OCI-LY1 (cell line): ENCODE data around the gene MCCD1.

Source experiments
- H2AFZ ChIP-seq: fragments of 200-600 bp; sonication (generic), shearing (Covaris generic); 2 replicates; pipeline ENCODE4 v1.6.0; 2014; ENCODE audit warnings: antibody characterized with exemption, mild to moderate bottlenecking, low read length
- H3F3A ChIP-seq: fragments of 200-600 bp; sonication (generic), shearing (Covaris generic); 2 replicates; pipeline ENCODE4 v1.6.0; 2014; ENCODE audit warnings: mild to moderate bottlenecking, antibody characterized with exemption, low read length, moderate library complexity; ENCODE audit not compliant: insufficient read depth
- H3K27ac ChIP-seq: fragments of 200-600 bp; sonication (generic); 2 replicates; pipeline ENCODE4 v1.5.1; 2014; ENCODE audit warnings: low read length, mixed run types, mild to moderate bottlenecking, low read depth; ENCODE audit not compliant: poor library complexity, severe bottlenecking
- H3K27me3 ChIP-seq: fragments of 200-600 bp; sonication (generic); 2 replicates; pipeline ENCODE4 v1.6.0; 2014; ENCODE audit warnings: antibody characterized with exemption, mild to moderate bottlenecking, low read length, moderate library complexity; ENCODE audit not compliant: insufficient read depth
- H3K36me3 ChIP-seq: fragments of 200-600 bp; sonication (generic); 2 replicates; pipeline ENCODE4 v1.6.1; 2014; ENCODE audit warnings: mild to moderate bottlenecking, antibody characterized with exemption, low read length, moderate library complexity, mixed read lengths; ENCODE audit not compliant: insufficient read depth
- H3K4me1 ChIP-seq: fragments of 200-600 bp; sonication (generic); 2 replicates; pipeline ENCODE4 v1.5.1; 2014; ENCODE audit warnings: mild to moderate bottlenecking, low read length, moderate library complexity; ENCODE audit not compliant: insufficient read depth, severe bottlenecking
- H3K4me2 ChIP-seq: fragments of 200-600 bp; sonication (generic), shearing (Covaris generic); 2 replicates; pipeline ENCODE4 v1.6.1; 2014; ENCODE audit warnings: low read length
- H3K4me3 ChIP-seq: fragments of 200-600 bp; sonication (generic); 2 replicates; pipeline ENCODE4 v1.5.1; 2014; ENCODE audit warnings: low read length, low read depth, mild to moderate bottlenecking, mixed read lengths; ENCODE audit not compliant: poor library complexity, severe bottlenecking
- H3K79me2 ChIP-seq: fragments of 200-600 bp; shearing (Covaris generic); 2 replicates; pipeline ENCODE4 v1.6.1; 2016; ENCODE audit warnings: mixed run types, low read length, mixed read lengths; ENCODE audit not compliant: insufficient read depth
- H3K9ac ChIP-seq: fragments of 200-600 bp; sonication (generic), shearing (Covaris generic); 2 replicates; pipeline ENCODE4 v1.6.1; 2014; ENCODE audit warnings: mild to moderate bottlenecking, low read length, mixed read lengths
- H3K9me2 ChIP-seq: fragments of 200-600 bp; sonication (generic), shearing (Covaris generic); 2 replicates; pipeline ENCODE4 v1.6.1; 2014; ENCODE audit warnings: low read depth, mild to moderate bottlenecking, low read length, mixed read lengths
- H3K9me3 ChIP-seq: fragments of 200-600 bp; shearing (Covaris generic); 2 replicates; pipeline ENCODE4 v1.6.1; 2014; ENCODE audit warnings: low read length, mixed read lengths
- H4K20me1 ChIP-seq: fragments of 200-600 bp; sonication (generic), shearing (Covaris generic); 2 replicates; pipeline ENCODE4 v1.6.0; 2016; ENCODE audit warnings: mild to moderate bottlenecking, low read length; ENCODE audit not compliant: insufficient read depth
- CTCF ChIP-seq: fragments of 200-600 bp; sonication (generic), shearing (Covaris generic); IDR thresholded peaks from 2 replicates; pipeline ENCODE4 v1.5.1; 2017; ENCODE audit warnings: mild to moderate bottlenecking, antibody characterized with exemption, low read length, moderate library complexity, mixed read lengths
- EZH2 ChIP-seq: fragments of 200-600 bp; sonication (generic), shearing (Covaris generic); IDR thresholded peaks from 2 replicates; pipeline ENCODE4 v1.8.0; 2017; ENCODE audit warnings: borderline replicate concordance, mixed run types, mild to moderate bottlenecking, antibody characterized with exemption, low read length, moderate library complexity, mixed read lengths

The MCCD1 gene

GRCh38 chr6:31528307-31528777 is 420 bp upstream of the MCCD1 start:
- Histone ChIP-seq H3K4me1 (peaks cover 1% of the 10 kb centered on the region), H3K27me3 (no peaks in the 10 kb centered on the region), H3K27ac (no peak overlapping the region), H3K9me3 (no peaks in the 10 kb centered on the region), H3K9ac (no peak overlapping the region), H3K79me2 (no peaks in the 10 kb centered on the region), H3F3A (peaks cover 14% of the 10 kb centered on the region; the same call in 1 of the 2 replicates), H2AFZ (no peak overlapping the region), H3K4me2 (no peak overlapping the region), H4K20me1 (no peaks in the 10 kb centered on the region), H3K36me3 (peaks cover 41% of the 10 kb centered on the region), H3K9me2 (no peaks in the 10 kb centered on the region), H3K4me3 (no peak overlapping the region)
- TF ChIP-seq EZH2 (no peak), CTCF (no peak)

- Histone ChIP-seq H3K9me2 (no peaks in the 10 kb centered on the region), H3K9ac (no peak overlapping the region), H3K4me3 (no peak overlapping the region), H2AFZ (no peak overlapping the region), H3K4me2 (no peak overlapping the region), H3F3A (peaks cover 14% of the 10 kb centered on the region; the same call in 1 of the 2 replicates), H3K79me2 (no peaks in the 10 kb centered on the region), H3K36me3 (peaks cover 52% of the 10 kb centered on the region), H4K20me1 (no peaks in the 10 kb centered on the region), H3K27me3 (no peaks in the 10 kb centered on the region), H3K4me1 (peaks cover 4% of the 10 kb centered on the region), H3K9me3 (no peaks in the 10 kb centered on the region), H3K27ac (no peak overlapping the region)
- TF ChIP-seq EZH2 (no peak), CTCF (no peak)
These were observed 778 bp downstream of the MCCD1 start for GRCh38 chr6:31529329-31530150.

- Histone ChIP-seq H3K9me3 (no peaks in the 10 kb centered on the region), H3K4me3 (no peak overlapping the region), H3K9me2 (no peaks in the 10 kb centered on the region), H4K20me1 (no peaks in the 10 kb centered on the region), H2AFZ (no peak overlapping the region), H3K27me3 (no peaks in the 10 kb centered on the region), H3K36me3 (peaks cover 64% of the 10 kb centered on the region), H3F3A (peaks cover 14% of the 10 kb centered on the region; the same call in 1 of the 2 replicates), H3K4me2 (no peak overlapping the region), H3K9ac (no peak overlapping the region), H3K79me2 (no peaks in the 10 kb centered on the region), H3K27ac (no peak overlapping the region), H3K4me1 (peaks cover 4% of the 10 kb centered on the region)
- TF ChIP-seq EZH2 (no peak), CTCF (no peak)
These were observed 1.9 kb downstream of the MCCD1 start for GRCh38 chr6:31530659-31531058.
